GM19238 (cell line): ENCODE measurements around the gene BTRC.
"Not testable (repeated sequence)": the region's sequence is repeated elsewhere in the genome, so short reads cannot be mapped to it uniquely, and the experiment has no call there.

Experiments used
- DNase-seq: peaks from one replicate; pipeline ENCODE4 v3.0.0; 2011; ENCODE audit warnings: low spot score; ENCODE audit not compliant: insufficient read length

BTRC gene

GRCh38 chr10:101346177-101346576 lies 7.8 kb upstream of the BTRC start:
- DNase-seq = no peak

DNA sequence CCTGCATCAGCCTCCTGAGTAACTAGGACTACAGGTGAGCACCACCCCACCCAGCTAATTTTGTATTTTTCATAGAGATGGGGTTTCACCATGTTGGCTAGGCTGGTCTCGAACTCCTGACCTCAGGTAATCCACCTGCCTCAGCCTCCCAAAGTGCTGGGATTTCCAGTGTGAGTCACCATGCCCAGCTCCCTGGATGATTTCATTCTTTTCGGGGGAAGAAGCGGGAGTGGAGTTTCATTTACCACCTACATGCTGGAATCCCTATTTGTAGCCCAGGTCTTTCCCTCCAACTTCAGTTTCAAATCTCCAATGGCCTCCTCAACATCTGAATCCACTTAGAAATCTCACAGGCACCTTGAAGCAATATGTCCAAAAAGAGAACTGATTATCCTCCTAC lies 2.9 kb upstream of the BTRC start:
- DNase-seq = no peak

DNA sequence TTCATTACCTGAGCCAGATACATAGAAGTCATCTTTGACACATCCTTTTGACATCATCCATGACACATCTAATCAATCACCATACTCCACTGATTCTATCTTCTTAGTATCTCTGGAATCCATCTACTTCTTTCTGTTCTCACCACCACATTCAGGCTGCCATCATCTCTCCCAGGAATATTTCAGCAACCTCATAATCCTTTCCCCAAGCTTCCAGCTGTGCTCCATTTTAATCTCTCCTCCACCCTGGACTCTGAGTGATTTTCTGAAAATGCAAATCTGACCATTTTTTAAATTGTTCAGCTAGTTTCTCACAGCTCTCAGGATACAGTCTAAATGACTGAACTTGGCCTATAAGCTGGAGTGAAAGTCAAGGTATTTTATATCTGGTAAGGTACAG lies 2.5 kb upstream of the BTRC start:
- DNase-seq = no peak

DNA sequence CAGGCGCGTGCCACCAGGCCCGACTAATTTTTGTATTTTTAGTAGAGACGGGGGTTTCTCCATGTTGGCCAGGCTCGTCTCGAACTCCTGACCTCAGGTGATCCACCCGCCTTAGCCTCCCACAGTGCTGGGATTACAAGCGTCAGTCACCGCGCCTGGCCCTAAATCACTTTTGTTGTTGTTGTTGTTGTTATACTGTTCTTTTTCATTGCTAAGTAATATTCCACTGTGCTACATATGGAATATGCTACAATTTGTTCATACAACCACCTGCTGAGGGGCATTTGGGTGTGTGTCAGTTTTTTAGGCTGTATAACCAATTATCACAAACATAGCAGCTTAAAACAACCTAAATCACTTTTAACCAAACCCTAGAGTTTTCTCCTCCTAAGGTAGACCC lies 1.1 kb upstream of the BTRC start:
- not testable (repeated sequence) for DNase-seq

GRCh38 chr10:101354328-101355071 lies 535 bp downstream of the BTRC start:
- DNase-seq = peak; percentile 18

GRCh38 chr10:101355072-101355706 lies 1.2 kb downstream of the BTRC start:
- DNase-seq = no peak

DNA sequence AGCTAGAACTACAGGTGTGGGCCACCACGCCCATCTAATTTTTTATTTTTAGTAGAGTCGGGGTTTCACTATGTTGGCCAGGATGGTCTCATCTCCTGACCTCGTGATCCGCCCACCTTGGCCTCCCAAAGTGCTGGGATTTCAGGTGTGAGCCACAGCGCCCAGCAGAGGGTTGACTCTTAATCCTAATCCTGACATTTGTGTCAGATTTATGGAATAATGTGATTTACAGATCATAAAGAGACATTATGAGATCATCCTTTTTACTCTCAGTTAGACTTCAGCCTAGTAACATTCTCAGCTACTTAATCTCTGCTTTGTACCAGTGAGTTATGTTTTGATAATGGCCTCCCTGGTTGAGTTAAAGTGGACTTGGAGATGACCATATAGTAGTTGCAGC lies 2.2 kb downstream of the BTRC start:
- no peak for DNase-seq

DNA sequence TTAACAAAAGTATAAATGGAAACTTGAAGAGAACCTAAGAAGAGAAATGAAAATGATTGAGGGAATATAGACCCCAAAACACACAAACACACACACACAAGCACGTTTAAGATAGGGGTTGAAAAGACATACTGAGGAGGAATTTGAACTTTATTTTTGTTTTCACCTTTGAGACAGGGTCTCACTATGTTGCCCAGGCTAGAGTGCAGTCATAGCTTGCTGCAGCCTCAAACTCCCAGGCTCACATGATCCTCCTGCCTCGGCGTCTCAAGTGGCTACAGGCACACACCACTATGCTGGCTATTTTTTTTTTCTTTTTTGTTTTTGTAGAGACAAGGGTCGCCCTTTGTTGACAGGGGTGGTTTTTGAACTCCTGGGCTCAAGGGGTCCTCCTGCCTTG lies 4.0 kb downstream of the BTRC start:
- DNase-seq = no peak

DNA sequence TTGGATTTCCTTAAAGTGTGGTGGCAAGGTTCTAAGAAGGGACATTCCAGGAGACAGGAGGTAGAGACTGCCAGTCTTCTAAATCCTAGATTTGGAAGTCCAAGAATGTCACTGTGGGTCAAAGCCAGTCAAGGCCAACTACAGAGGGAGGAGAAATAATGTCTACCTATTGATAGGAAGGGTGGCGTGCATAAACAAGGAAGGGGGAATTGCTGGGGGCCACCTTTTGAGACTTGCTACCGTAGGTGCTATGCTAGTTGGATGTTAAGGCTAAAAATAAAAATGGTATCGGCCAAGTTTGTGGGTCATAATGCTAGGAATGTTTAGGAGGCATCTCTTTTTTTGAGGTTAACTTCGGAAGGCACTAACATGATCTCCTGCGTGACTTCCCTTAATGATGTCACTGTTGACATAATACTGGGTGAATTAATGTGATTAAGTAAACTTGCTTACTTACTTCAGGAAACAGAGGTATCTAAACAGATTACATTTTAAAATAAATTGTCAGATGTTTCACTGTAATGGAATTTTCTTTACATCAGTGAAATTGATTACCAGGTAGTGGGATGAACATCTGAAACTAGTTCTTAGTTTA lies 4.8 kb downstream of the BTRC start:
- no peak for DNase-seq

GRCh38 chr10:101360090-101360489 lies 6.1 kb downstream of the BTRC start:
- DNase-seq = not testable (repeated sequence)

DNA sequence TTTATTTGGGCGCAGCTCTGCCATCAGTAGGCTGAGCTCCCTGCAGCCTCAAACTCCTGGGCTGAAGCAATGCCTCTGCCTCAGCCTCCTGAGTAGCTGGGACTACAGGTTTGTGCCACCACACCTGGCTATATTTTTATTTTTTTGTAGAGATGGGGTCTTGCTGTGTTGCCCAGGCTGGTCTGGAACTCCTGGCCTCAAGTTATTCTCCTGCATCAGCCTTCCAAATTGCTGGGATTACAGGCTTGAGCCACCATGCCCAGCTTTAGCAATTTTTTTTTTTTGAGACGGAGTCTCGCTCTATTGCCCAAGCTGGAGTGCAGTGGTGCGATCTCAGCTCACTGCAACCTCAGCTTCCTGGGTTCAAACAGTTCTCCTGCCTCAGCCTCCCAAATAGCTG lies 6.9 kb downstream of the BTRC start:
- not testable (repeated sequence) for DNase-seq

DNA sequence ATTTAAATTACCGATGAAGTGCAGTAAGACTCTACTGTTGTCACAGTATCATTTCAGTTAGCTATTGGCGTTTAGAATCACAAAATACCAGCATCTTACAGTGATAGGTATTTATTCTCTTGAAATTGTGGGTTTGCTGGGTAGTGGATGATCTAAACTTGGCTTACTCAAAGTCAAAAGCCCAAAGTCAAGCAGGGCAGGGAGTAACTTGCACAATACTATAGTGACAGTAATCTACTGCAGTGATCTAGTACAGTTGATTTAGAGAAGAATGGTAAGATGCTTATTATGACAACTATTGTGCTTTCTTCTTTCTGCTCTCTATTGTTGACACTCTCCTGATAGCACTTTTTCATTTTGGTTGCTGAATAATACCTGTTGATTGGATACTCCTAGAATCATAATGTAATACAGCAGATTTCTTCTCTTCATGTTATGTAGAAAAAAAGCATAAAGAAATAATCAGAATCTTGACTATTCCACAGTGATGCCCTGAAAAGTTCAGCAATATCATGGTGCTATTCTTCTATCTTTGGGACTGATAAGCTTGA lies 10.0 kb downstream of the BTRC start:
- no peak for DNase-seq

DNA sequence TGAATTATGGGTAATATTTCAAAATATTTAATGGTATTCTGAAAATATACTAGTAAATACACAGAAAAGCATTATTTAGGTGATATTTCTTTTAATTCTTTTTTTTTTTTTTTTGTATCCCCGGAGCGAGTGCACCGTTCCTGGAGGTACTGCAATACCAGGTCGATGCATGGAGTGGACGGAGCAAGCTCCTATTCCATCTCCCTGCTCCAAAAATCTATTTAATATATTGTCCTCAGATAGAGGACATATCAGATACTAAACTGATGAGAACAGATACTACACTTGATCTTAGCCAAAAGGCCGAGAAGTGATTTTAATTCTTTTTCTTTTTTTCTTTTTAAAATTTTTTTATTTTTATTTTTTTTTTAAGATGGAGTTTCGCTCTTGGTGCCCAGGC lies 10.8 kb downstream of the BTRC start:
- DNase-seq = no peak

DNA sequence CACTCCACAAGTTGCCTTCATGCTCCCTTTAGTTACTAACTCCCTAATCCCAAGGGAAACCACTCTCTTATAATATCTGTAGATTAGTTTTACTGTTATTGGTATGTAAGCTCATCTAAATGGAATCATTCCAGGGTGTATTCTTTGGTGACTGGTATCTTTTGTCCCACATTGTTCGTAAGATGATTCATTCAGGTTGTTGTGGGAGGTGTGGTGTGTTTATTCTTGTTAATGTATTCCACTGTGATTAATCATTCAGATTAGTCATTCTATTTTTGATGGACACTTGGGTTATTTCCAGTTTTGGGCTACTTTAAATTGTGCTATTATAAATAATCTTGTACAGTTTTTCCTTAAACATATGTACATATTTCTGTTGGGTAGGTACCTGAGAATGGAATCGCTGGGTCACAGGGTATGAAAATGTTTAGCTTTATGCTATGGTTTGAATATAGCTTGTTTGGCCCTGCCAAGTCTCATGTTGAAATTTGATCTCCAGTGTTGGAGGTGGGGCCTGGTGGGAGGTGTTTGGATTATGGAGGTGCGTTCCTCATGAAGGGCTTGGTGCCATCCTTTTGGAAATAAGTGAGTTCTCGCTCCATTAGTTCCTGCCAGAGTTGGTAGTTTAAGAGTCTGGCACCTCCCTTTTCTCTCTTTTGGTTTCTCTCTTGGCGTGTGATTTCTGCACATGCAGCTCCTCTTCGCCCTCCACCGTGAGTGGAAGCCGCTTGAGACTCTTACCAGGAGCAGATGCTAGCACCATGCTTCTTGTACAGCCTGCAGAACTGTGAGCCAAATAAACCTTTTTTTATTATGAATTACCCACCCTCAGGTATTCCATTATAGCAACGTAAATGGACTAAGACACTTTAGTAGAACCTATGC lies 13.8 kb downstream of the BTRC start:
- DNase-seq = no peak

DNA sequence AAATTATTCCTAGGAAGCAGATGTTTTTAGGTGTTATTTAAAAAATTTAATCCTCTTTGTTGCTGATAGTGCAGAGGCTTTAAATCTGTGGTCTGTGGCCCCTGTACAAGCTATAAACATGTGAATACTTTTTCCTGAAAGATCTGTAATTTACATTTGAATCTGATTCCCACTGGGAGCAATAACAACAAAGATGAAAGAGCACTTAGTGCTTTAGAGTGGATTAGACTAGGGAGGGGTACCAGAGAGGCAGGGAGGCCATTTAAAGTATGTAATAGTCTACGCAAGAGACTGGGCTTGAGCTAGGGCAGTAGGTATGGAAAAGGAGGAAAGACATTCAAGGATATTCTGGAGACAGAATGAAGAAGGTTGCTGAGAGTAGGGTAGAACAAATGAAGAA lies 19.1 kb downstream of the BTRC start:
- no peak for DNase-seq

DNA sequence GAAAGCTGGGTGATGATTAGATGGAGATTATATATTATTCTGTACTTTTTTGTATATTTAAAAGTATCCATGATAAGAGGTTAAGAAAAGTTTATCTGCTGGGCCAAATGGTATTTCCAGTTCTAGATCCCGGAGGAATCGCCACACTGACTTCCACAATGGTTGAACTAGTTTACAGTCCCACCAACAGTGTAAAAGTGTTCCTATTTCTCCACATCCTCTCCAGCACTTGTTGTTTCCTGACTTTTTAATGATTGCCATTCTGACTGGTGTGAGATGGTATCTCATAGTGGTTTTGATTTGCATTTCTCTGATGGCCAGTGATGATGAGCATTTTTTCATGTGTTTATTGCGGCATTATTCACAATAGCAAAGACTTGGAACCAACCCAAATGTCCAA lies 20.0 kb downstream of the BTRC start:
- DNase-seq = not testable (repeated sequence)

DNA sequence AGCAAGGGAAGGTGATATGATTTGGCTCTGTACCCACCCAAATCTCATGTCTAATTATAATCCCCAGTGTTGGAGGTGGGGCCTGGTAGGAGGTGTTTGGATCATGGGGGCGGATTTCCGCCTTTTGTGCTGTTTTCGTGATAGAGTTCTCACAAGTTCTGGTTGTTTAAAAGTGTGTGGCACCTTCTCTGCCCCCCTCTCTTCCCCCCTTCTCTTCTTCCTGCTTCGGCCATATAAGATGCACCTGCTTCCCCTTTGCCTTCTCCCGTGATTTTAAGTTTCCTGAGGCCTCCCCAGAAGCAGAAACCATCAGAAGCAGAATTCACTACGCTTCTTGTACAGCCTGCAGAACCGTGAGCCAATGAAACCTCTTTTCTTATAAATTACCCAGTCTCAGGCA lies 21.1 kb downstream of the BTRC start:
- no peak for DNase-seq

DNA sequence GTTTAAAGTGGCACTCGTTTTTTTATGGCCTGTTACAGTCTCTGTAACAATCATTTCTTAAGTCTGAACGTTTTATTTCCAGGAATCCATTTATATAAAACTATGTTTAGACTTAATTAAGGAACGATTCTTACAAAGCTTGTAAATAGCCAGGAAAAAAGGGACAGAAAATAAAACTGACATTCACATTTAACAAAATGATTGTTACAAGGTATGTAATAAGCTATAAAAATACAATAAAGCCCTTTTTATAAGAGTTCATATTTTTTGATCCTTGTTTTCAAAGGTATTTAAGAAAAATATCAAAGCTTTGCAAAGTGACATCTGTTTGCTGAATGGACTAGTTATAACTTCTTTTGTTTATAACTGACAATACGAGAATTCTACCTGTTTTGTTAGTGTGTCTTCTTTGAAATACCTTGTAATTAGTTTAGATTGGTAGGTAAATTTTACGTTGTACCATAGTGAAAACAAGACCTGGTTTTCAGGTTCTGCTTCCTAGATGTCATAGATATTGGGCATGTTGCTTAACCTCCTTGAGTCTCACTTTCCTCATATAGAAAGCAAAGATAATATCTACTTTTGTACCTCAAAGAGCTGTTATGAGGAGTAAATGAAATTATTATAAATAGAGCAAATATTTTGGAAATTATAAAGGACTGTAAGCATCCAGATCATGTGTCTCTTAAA lies 25.8 kb downstream of the BTRC start:
- DNase-seq = no peak

DNA sequence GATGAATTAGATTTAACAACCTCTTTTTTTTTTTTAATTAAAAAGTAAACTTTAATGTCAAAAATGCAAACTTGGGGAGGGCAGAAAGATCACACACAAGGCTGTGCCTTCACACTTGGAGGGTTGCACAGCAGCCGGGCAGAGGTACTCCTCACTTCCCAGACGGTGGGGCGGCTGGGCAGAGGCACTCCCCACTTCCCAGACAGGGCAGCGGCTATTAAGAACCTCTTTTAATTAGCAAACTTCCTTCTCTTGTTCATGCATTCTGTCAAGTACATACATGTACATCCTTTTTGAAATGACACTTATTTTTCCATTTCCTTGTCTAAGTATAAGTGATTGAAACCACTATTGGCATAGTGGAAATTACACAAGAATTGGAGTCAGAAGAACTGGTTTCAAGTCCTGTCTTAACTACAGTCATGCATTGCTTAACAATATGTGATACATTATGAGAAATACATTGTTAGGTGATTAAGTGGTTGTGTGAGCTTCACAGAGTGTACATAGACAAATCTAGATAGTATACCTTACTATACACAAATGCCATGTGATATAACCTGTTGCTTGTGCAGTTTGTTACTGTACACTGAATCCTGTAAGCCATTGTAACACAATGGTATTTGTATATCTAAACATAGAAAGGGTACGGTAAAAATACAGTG lies 26.5 kb downstream of the BTRC start:
- DNase-seq = no peak

GRCh38 chr10:101385866-101386658 lies 32.1 kb downstream of the BTRC start:
- DNase-seq = no peak
